GM23248 (cell line): Measurements from ENCODE around the gene ADPRH. TPM values are rescaled to one million over a fixed set of nuclear protein-coding genes. Genes with fewer than 3 reads are reported as not detected.

ENCODE experiments used
- DNase-seq: peaks from one replicate; pipeline ENCODE4 v3.0.0-alpha.2; 2015
- H2AFZ ChIP-seq: fragments of 200-600 bp; sonication (generic); 2 replicates; pipeline ENCODE4 v1.6.1; 2016; ENCODE audit warnings: antibody characterized with exemption
- H3F3A ChIP-seq: fragments of 200-600 bp; sonication (generic); 2 replicates; pipeline ENCODE4 v1.6.1; 2016; ENCODE audit warnings: mild to moderate bottlenecking, antibody characterized with exemption, mixed run types; ENCODE audit not compliant: insufficient read depth
- H3K27ac ChIP-seq: fragments of 200-600 bp; sonication (generic); 2 replicates; pipeline ENCODE4 v1.5.1; 2016; ENCODE audit warnings: mild to moderate bottlenecking
- H3K27me3 ChIP-seq: fragments of 200-600 bp; sonication (generic); replicated peaks from 2 replicates; pipeline ENCODE4 v1.6.1; 2016; ENCODE audit warnings: mild to moderate bottlenecking; ENCODE audit not compliant: insufficient read depth
- H3K36me3 ChIP-seq: fragments of 200-600 bp; sonication (generic); 2 replicates; pipeline ENCODE4 v1.6.1; 2016; ENCODE audit warnings: low read depth, mild to moderate bottlenecking
- H3K4me1 ChIP-seq: fragments of 200-600 bp; sonication (generic); 2 replicates; pipeline ENCODE4 v1.6.1; 2016; ENCODE audit warnings: mild to moderate bottlenecking; ENCODE audit not compliant: insufficient read depth
- H3K4me2 ChIP-seq: fragments of 200-600 bp; sonication (generic); one replicate; pipeline ENCODE4 v1.6.1; 2016; ENCODE audit warnings: mild to moderate bottlenecking; ENCODE audit not compliant: unreplicated experiment
- H3K4me3 ChIP-seq: fragments of 200-600 bp; sonication (generic); 2 replicates; pipeline ENCODE4 v1.5.1; 2016; ENCODE audit warnings: mild to moderate bottlenecking
- H3K79me2 ChIP-seq: fragments of 200-600 bp; sonication (generic); 2 replicates; pipeline ENCODE4 v1.6.1; 2016; ENCODE audit warnings: mild to moderate bottlenecking; ENCODE audit not compliant: insufficient read depth
- H3K9ac ChIP-seq: fragments of 200-600 bp; sonication (generic); 2 replicates; pipeline ENCODE4 v1.6.1; 2016; ENCODE audit warnings: mild to moderate bottlenecking
- H3K9me2 ChIP-seq: fragments of 200-600 bp; sonication (generic); 2 replicates; pipeline ENCODE4 v1.6.1; 2016; ENCODE audit warnings: mixed run types, mild to moderate bottlenecking, moderate library complexity; ENCODE audit not compliant: insufficient read depth
- H3K9me3 ChIP-seq: fragments of 200-600 bp; sonication (generic); one replicate; pipeline ENCODE4 v1.6.1; 2017; ENCODE audit warnings: low read depth
- H4K20me1 ChIP-seq: fragments of 200-600 bp; sonication (generic); 2 replicates; pipeline ENCODE4 v1.6.0; 2016; ENCODE audit not compliant: insufficient read depth
- EZH2 ChIP-seq: fragments of 200-600 bp; sonication (generic); IDR thresholded peaks from 2 replicates; pipeline ENCODE4 v1.6.1; 2018; ENCODE audit warnings: antibody characterized with exemption, mild to moderate bottlenecking; ENCODE audit not compliant: insufficient read depth, poor library complexity, severe bottlenecking
- EZH2phosphoT487 ChIP-seq: fragments of 200-600 bp; sonication (generic); IDR thresholded peaks from 2 replicates; pipeline ENCODE4 v1.6.1; 2018; ENCODE audit warnings: antibody characterized with exemption, moderate library complexity, mild to moderate bottlenecking, low read depth; ENCODE audit not compliant: insufficient read depth
- WGBS, 2 experiments: methylation state at CpG; one replicate each; pipeline ENCODE4 v1.1.6; 2015 to 2017; ENCODE audit warnings: low lambda C conversion rate in 2 of 2, low coverage in 1 of 2; ENCODE audit errors: missing lambda C conversion rate in 2 of 2; 5-methylcytosine and 5-hydroxymethylcytosine counted together
- in situ Hi-C: fragments of 300-500 bp; cut with MboI; formaldehyde crosslinking; loops from 2 replicates; pipeline ENCODE4 v1.15.0; 2020
- polyA plus RNA-seq: library from polyadenylated mRNA; unstranded; fragments of >200 nt; fragmentation: Nextera tagmentation; extraction: Ambion mirVana; gene quantifications from 2 replicates; pipeline ENCODE4 v1.2.1, GENCODE V29; 2016
- total RNA-seq: library from RNA; depleted of rRNA; stranded (reverse); fragments of >200 nt; shearing (Covaris generic); gene quantifications from 2 replicates; pipeline ENCODE4 v1.2.3, GENCODE V29; 2014

Gene ADPRH
- total and polyA plus RNA-seq, 2 experiments from 2014 or later, result 2.1 to 2.3 TPM

DNA sequence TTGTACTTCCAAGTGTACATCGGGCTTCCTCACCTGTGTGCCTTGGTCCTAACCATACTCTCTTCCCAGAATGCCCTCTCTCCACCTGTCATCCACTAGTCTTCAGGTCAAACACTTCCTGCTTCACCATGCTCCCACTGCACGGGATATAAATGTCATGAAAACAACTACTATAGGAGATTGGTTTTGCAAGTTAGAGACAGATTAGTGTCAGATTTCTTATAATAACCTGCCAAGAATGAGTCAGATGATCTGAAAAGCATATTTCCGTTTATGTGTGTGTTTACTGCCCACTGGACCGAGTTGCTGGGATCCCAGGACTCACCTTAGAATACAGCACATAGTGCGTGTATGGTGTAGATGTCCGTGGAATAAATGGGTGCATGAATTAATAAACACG lies 39.8 kb downstream of the ADPRH start:
- Histone ChIP-seq H3K27me3 (no peaks in the 10 kb centered on the region), H3K9ac (no peak overlapping the region), H3K4me3 (no peak overlapping the region), H3K36me3 (no peaks in the 10 kb centered on the region), H3K9me2 (no peaks in the 10 kb centered on the region), H2AFZ (no peak overlapping the region), H3F3A (no peaks in the 10 kb centered on the region), H3K27ac (no peak overlapping the region), H3K9me3 (no peaks in the 10 kb centered on the region), H3K4me2 (no peak overlapping the region), H3K4me1 (no peaks in the 10 kb centered on the region), H3K79me2 (no peaks in the 10 kb centered on the region), H4K20me1 (no peaks in the 10 kb centered on the region)
- in situ Hi-C loops, result no loop called here
- TF ChIP-seq EZH2phosphoT487, result no peak
- 52 to 57% methylated on average over 7 of the region's 7 CpGs for WGBS, 2 experiments
- no peak for DNase-seq

DNA sequence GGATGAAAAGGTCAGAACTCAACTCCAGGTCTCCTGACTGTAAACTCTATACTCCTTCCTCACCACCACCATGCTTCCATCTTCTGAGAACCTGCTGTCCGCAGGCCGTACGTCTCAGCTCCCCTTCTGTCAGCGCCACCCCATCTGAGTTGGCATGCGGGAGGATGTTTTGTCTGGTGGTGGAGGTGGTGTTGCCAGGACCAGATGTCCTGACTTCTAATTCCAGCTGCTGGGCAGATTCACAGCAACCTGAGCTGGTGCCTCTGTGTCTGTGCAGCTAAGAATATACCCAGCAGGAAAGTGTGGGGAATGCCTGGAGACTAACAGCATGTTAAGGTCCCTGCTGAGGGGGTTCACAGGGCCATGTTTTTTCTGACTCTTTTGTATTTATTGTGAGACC lies 41.6 kb downstream of the ADPRH start:
- Histone ChIP-seq H3K4me1 (no peaks in the 10 kb centered on the region), H4K20me1 (no peaks in the 10 kb centered on the region), H3K27me3 (no peaks in the 10 kb centered on the region), H3K9me2 (no peaks in the 10 kb centered on the region), H3K4me3 (no peak overlapping the region), H3K27ac (no peak overlapping the region), H3K79me2 (no peaks in the 10 kb centered on the region), H2AFZ (no peak overlapping the region), H3F3A (no peaks in the 10 kb centered on the region), H3K9me3 (no peaks in the 10 kb centered on the region), H3K4me2 (no peak overlapping the region), H3K9ac (no peak overlapping the region), H3K36me3 (no peaks in the 10 kb centered on the region)
- DNase-seq, result no peak
- in situ Hi-C loops, result no loop called here
- no peak for TF ChIP-seq EZH2phosphoT487
- no peak for TF ChIP-seq EZH2
- WGBS, 2 experiments, result 79 to 86% methylated on average over 5 of the region's 5 CpGs

DNA sequence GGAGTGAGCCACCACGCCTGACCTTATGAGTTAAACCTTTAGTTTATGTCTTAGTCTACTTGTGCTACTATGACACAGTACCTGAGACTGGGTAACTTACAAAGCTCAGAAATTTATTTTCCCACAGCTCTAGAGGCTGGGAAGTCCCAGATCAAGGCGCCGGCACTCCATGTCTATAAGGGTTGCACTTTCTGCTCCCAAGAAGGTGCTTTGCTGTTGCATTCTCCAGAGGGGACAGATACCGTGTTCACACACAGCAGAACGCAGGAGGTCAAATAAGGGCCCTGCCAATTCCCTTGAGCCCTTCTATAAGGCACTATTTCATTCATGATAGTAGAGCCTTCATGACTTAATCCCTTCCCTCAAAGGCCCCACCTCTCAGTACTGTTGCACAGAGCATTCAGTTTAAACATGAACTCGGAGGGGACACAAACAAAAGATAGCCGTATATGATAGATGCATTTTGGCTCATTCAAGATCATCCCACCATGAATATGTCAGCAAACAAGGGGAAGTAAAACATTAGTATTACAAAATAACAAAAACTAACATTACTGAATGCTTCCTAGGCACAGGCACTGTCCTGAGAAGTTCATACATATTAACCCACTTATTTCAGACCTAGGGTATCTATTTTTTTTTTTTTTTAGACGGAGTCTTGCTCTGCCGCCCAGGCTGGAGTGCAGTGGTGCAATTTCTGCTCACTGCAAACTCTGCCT lies 44.9 kb downstream of the ADPRH start:
- Histone ChIP-seq H2AFZ (no peak overlapping the region), H3K9ac (no peak overlapping the region), H3K36me3 (no peaks in the 10 kb centered on the region), H3K4me1 (no peaks in the 10 kb centered on the region; the same call in 1 of the 2 replicates), H3K27ac (no peak overlapping the region), H3K79me2 (no peaks in the 10 kb centered on the region), H4K20me1 (no peaks in the 10 kb centered on the region), H3F3A (no peaks in the 10 kb centered on the region), H3K27me3 (no peaks in the 10 kb centered on the region), H3K9me3 (no peaks in the 10 kb centered on the region), H3K9me2 (no peaks in the 10 kb centered on the region), H3K4me2 (no peak overlapping the region), H3K4me3 (no peak overlapping the region)
- TF ChIP-seq EZH2 (no peak), EZH2phosphoT487 (no peak)
- in situ Hi-C loops, result no loop called here
- 75 to 76% methylated on average over 9 of the region's 9 CpGs for WGBS, 2 experiments
- no peak for DNase-seq

DNA sequence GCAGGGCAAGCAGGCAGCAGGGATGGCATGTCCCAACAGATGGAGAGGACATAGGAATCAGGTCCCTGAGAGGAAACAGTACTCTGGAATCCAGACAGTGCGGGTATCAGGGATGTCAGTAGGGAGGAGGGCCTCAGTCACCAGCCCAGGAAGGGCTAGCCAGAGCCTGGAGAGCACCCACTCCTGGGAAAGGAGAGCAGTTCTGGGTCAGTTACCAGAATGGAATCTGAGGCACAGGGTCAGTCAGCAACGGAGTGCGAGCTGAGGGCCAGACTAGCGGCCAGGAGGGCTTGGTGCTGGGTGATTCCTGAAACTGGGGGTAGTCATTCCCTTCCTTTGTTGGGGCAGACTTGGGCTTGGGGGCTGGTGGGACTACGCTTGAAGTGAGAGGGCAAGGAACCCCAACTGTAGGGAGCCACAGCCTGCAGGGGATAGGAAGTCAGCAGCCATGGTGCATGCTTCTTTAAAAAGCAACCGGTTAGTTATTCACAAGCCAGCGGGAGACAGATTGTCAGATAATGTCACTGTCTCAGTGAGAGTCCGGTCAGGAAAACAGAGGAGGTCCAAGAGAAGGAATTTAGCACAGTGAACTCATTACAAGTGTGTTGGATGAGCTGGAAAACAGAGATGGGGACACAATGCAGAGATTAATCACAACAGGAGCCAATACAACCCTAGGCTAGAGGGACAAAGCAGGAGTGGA lies 46.3 kb downstream of the ADPRH start:
- Histone ChIP-seq H3F3A (no peaks in the 10 kb centered on the region), H3K79me2 (no peaks in the 10 kb centered on the region), H3K4me1 (peaks cover 5% of the 10 kb centered on the region), H4K20me1 (no peaks in the 10 kb centered on the region), H3K27ac (no peak overlapping the region), H3K9ac (no peak overlapping the region), H3K36me3 (no peaks in the 10 kb centered on the region), H3K4me2 (no peak overlapping the region), H3K9me2 (no peaks in the 10 kb centered on the region), H3K9me3 (no peaks in the 10 kb centered on the region), H3K4me3 (no peak overlapping the region), H2AFZ (no peak overlapping the region), H3K27me3 (no peaks in the 10 kb centered on the region)
- no peak for DNase-seq
- no peak for TF ChIP-seq EZH2
- no peak for TF ChIP-seq EZH2phosphoT487
- in situ Hi-C loops, result no loop called here
- 70 to 74% methylated on average over 8 of the region's 8 CpGs for WGBS, 2 experiments
